Chondrocyte (in vitro differentiated cells): ENCODE data around the gene INPP5A. TPM values are rescaled to one million over a fixed set of nuclear protein-coding genes. Genes with fewer than 3 reads are reported as not detected.
A peak's percentile ranks its signal among the peaks of the same experiment; 100 is the strongest.
"Not testable (repeated sequence)": the region's sequence is repeated elsewhere in the genome, so short reads cannot be mapped to it uniquely, and the experiment has no call there.

Experiments
- DNase-seq: peaks from one replicate; pipeline ENCODE4 v3.0.0; 2021; ENCODE audit warnings: mixed read lengths, low spot score
- H3K27ac Mint-ChIP-seq: one replicate; pipeline ENCODE4 v1.8.0; 2021; ENCODE audit warnings: mild to moderate bottlenecking, moderate library complexity, mixed read lengths; ENCODE audit not compliant: unreplicated experiment
- H3K27me3 Mint-ChIP-seq: 2 replicates; pipeline ENCODE4 v1.8.0; 2021; ENCODE audit warnings: low read depth, mixed read lengths
- H3K36me3 Mint-ChIP-seq: 2 replicates; pipeline ENCODE4 v1.8.0; 2021; ENCODE audit warnings: low read depth, mixed read lengths
- H3K4me1 Mint-ChIP-seq: 2 replicates; pipeline ENCODE4 v1.8.0; 2021; ENCODE audit warnings: low read depth, mild to moderate bottlenecking, mixed read lengths
- H3K4me3 Mint-ChIP-seq: one replicate; pipeline ENCODE4 v1.8.0; 2021; ENCODE audit warnings: mild to moderate bottlenecking, moderate library complexity, mixed read lengths; ENCODE audit not compliant: unreplicated experiment
- H3K9me3 Mint-ChIP-seq: 2 replicates; pipeline ENCODE4 v1.8.0; 2021; ENCODE audit warnings: low read depth, mixed read lengths
- CTCF ChIP-seq: fragments of 200-600 bp; sonication (generic); IDR thresholded peaks from 2 replicates; pipeline ENCODE4 v1.5.0; 2021; ENCODE audit warnings: antibody characterized with exemption, mild to moderate bottlenecking, moderate library complexity
- total RNA-seq: library from RNA; stranded (reverse); gene quantifications from 3 replicates; pipeline ENCODE4 v1.2.1, GENCODE V29; 2021

Gene INPP5A
- total RNA-seq, 1 donor from 2014 or later: 40.6 TPM

GRCh38 chr10:132740588-132740987 is 203.0 kb downstream of the INPP5A start:
- Mint-ChIP-seq H3K9me3 (no peaks in the 10 kb centered on the region), H3K36me3 (no peaks in the 10 kb centered on the region), H3K27me3 (no peaks in the 10 kb centered on the region), H3K27ac (peak overlapping the region; percentile 54), H3K4me3 (no peak overlapping the region), H3K4me1 (peaks cover 13% of the 10 kb centered on the region)
- TF ChIP-seq CTCF: no peak
- no peak for DNase-seq

- TF ChIP-seq CTCF: no peak
- Mint-ChIP-seq H3K36me3 (no peaks in the 10 kb centered on the region), H3K9me3 (no peaks in the 10 kb centered on the region), H3K27me3 (no peaks in the 10 kb centered on the region), H3K4me1 (peaks cover 13% of the 10 kb centered on the region), H3K27ac (no peak overlapping the region), H3K4me3 (no peak overlapping the region)
- DNase-seq: no peak
These were observed 204.7 kb downstream of the INPP5A start for GRCh38 chr10:132742167-132742836.

- H3K27ac Mint-ChIP-seq: no peak overlapping the region
- no peaks in the 10 kb centered on the region for H3K9me3 Mint-ChIP-seq
- H3K4me1 Mint-ChIP-seq: peaks cover 13% of the 10 kb centered on the region
- no peak for DNase-seq
- no peak overlapping the region for H3K4me3 Mint-ChIP-seq
- no peaks in the 10 kb centered on the region for H3K27me3 Mint-ChIP-seq
- H3K36me3 Mint-ChIP-seq: no peaks in the 10 kb centered on the region
- TF ChIP-seq CTCF: no peak
These were observed 205.2 kb downstream of the INPP5A start for GRCh38 chr10:132742837-132743194.

- H3K9me3 Mint-ChIP-seq, H3K27me3 Mint-ChIP-seq: not testable (repeated sequence)
These were observed 205.8 kb downstream of the INPP5A start for GRCh38 chr10:132743196-132743924.

GRCh38 chr10:132743925-132744490 is 206.4 kb downstream of the INPP5A start:
- H3K36me3 Mint-ChIP-seq: no peaks in the 10 kb centered on the region
- no peaks in the 10 kb centered on the region for H3K27me3 Mint-ChIP-seq
- no peak for DNase-seq
- peak overlapping the region; percentile 74 for H3K27ac Mint-ChIP-seq
- H3K4me1 Mint-ChIP-seq: peaks cover 13% of the 10 kb centered on the region
- no peak overlapping the region for H3K4me3 Mint-ChIP-seq
- no peaks in the 10 kb centered on the region for H3K9me3 Mint-ChIP-seq
- no peak for TF ChIP-seq CTCF

More at GRCh38 chr10:132743196-132743924, 205.8 kb downstream of the INPP5A start:
- Mint-ChIP-seq H3K27ac (peak overlapping the region; percentile 74), H3K4me1 (peaks cover 13% of the 10 kb centered on the region)
- DNase-seq, H3K36me3 Mint-ChIP-seq, H3K4me3 Mint-ChIP-seq: not testable (repeated sequence)
